PFSK-1 (cell line): ENCODE data around the gene KLHDC8A.

ENCODE experiments used
- FOXP2 ChIP-seq: optimal IDR thresholded peaks from 2 replicates; pipeline ENCODE3; 2011; ENCODE audit warnings: borderline replicate concordance, control low read depth, inconsistent platforms; ENCODE audit not compliant: insufficient read depth; ENCODE audit errors: extremely low read length, extremely low read depth
- POLR2AphosphoS5 ChIP-seq: IDR thresholded peaks from 2 replicates; pipeline ENCODE4 v1.6.1; 2012; ENCODE audit warnings: low read depth, mild to moderate bottlenecking, control low read depth, low read length, moderate library complexity
- SIN3A ChIP-seq: IDR thresholded peaks from 2 replicates; pipeline ENCODE4 v1.6.1; 2012; ENCODE audit warnings: mild to moderate bottlenecking, low read length, moderate library complexity, borderline replicate concordance; ENCODE audit not compliant: insufficient read depth
- TAF1 ChIP-seq: IDR thresholded peaks from 2 replicates; pipeline ENCODE4 v1.6.1; 2012; ENCODE audit warnings: low read length, control low read depth, borderline replicate concordance; ENCODE audit not compliant: insufficient read depth
- TF ChIP-seq, protein P1 (sequence below), 2 experiments: IDR thresholded peaks; 2 replicates each; pipeline versions ENCODE4 v1.6.1 to v1.8.0; 2011 to 2012; ENCODE audit warnings: low read depth in 2 of 2, low read length in 2 of 2, control low read depth in 1 of 2, inconsistent platforms in 1 of 2, mild to moderate bottlenecking in 1 of 2, moderate library complexity in 1 of 2; ENCODE audit not compliant: insufficient read depth in 1 of 2

The KLHDC8A gene

GRCh38 chr1:205309741-205310140, 47.0 kb downstream of the KLHDC8A start:
- TF ChIP-seq, protein P1, sequence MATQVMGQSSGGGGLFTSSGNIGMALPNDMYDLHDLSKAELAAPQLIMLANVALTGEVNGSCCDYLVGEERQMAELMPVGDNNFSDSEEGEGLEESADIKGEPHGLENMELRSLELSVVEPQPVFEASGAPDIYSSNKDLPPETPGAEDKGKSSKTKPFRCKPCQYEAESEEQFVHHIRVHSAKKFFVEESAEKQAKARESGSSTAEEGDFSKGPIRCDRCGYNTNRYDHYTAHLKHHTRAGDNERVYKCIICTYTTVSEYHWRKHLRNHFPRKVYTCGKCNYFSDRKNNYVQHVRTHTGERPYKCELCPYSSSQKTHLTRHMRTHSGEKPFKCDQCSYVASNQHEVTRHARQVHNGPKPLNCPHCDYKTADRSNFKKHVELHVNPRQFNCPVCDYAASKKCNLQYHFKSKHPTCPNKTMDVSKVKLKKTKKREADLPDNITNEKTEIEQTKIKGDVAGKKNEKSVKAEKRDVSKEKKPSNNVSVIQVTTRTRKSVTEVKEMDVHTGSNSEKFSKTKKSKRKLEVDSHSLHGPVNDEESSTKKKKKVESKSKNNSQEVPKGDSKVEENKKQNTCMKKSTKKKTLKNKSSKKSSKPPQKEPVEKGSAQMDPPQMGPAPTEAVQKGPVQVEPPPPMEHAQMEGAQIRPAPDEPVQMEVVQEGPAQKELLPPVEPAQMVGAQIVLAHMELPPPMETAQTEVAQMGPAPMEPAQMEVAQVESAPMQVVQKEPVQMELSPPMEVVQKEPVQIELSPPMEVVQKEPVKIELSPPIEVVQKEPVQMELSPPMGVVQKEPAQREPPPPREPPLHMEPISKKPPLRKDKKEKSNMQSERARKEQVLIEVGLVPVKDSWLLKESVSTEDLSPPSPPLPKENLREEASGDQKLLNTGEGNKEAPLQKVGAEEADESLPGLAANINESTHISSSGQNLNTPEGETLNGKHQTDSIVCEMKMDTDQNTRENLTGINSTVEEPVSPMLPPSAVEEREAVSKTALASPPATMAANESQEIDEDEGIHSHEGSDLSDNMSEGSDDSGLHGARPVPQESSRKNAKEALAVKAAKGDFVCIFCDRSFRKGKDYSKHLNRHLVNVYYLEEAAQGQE (IDR thresholded peaks at IDR 0.05; ENCODE audit: insufficient read depth in 1 of 2, low read depth in 2 of 2, low read length in 2 of 2): no peak
- TF ChIP-seq FOXP2 (no peak), SIN3A (no peak), POLR2AphosphoS5 (no peak), TAF1 (no peak)

- TF ChIP-seq TAF1: no peak
- TF ChIP-seq, protein P1 (IDR thresholded peaks at IDR 0.05; ENCODE audit: insufficient read depth in 1 of 2, low read depth in 2 of 2, low read length in 2 of 2): no peak
- TF ChIP-seq SIN3A: no peak
Observed at GRCh38 chr1:205306929-205307566, 49.7 kb downstream of the KLHDC8A start.

DNA sequence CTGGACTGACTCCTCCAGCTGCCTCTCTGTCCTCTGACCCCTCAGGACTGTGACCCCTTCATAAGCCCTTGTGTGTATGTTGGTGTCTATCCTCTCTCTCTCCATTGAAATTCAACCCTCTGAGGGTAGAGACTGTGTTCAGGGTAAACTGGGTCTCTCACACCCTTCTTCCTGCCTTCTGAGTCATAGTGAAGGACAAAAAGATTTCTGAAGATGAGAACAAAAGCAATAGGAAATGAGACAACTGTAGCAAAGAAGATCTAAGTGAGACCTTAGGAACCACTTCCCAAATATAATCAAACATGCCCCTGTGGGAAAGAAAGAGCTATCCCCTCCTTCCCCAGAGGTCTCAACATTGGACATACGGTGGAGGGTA, 52.0 kb downstream of the KLHDC8A start:
- TF ChIP-seq, protein P1 (IDR thresholded peaks at IDR 0.05; ENCODE audit: insufficient read depth in 1 of 2, low read depth in 2 of 2, low read length in 2 of 2): no peak
- TF ChIP-seq FOXP2 (no peak), SIN3A (no peak), TAF1 (no peak), POLR2AphosphoS5 (no peak)

GRCh38 chr1:205304046-205304694, 52.6 kb downstream of the KLHDC8A start:
- no peak for TF ChIP-seq POLR2AphosphoS5
- TF ChIP-seq TAF1: no peak
- no peak for TF ChIP-seq SIN3A
- TF ChIP-seq, protein P1 (IDR thresholded peaks at IDR 0.05; ENCODE audit: insufficient read depth in 1 of 2, low read depth in 2 of 2, low read length in 2 of 2): no peak
- no peak for TF ChIP-seq FOXP2
